ENCODE results near the gene VTI1B. TPM values are rescaled to one million over a fixed set of nuclear protein-coding genes. Genes with fewer than 3 reads are reported as not detected.

VTI1B gene
- total and polyA plus RNA-seq, 2 experiments from 2014 or later: 44.7 to 96.1 TPM

DNA sequence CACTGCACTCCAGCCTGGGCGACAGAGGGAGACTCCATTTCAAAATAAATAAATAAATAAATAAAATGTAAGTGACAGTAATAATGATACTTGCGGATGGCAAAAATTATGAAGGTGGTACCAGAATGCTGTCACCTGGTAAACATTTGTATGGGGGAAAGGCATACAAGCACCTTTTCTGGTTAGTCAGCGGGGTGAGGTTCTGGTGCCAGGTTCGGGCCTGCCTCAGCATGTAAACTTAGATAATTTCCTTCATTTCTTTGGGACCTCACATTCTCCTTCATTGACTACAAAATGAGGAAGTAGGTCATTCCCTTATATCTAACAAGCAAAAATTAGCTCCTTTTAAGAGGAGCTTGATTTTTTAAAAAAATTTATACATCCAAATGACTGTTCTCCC, 10.8 kb downstream of the VTI1B start:
- Histone ChIP-seq H3K79me2 (replicated peaks; ENCODE audit: insufficient read depth) (peaks cover 64% of the 10 kb centered on the region), H3K4me2 (no peak overlapping the region), H3K27me3 (ENCODE audit: insufficient read depth) (no peaks in the 10 kb centered on the region)

More for the DNA sequence above, 10.8 kb downstream of the VTI1B start:
- no peak overlapping the region for H3K27ac ChIP-seq (ENCODE audit: low read depth)
- H4K20me1 ChIP-seq (replicated peaks; ENCODE audit: insufficient read depth): peaks cover 20% of the 10 kb centered on the region; the same call in 1 of the 2 replicates
- peaks cover 5% of the 10 kb centered on the region; the same call in 2 of the 3 replicates for H3K36me3 Mint-ChIP-seq (ENCODE audit: low read depth)
- no peak overlapping the region for H3K4me3 ChIP-seq
- H3K27ac Mint-ChIP-seq: no peak overlapping the region
- ATAC-seq (no peak), DNase-seq (ENCODE audit: low spot score) (no peak)
- H3K36me3 ChIP-seq (ENCODE audit: insufficient read depth): 0 out of 2 replicates have a peak, but pooled peaks cover 8% of the 10 kb centered on the region
- no peak for TF ChIP-seq EZH2phosphoT487 (IDR thresholded peaks at IDR 0.05; ENCODE audit: unreplicated experiment)
- TF ChIP-seq CREB1 (CRISPR knock-in tag; IDR thresholded peaks at IDR 0.05; ENCODE audit: low read depth): no peak
- TF ChIP-seq NANOG (IDR thresholded peaks at IDR 0.05; ENCODE audit: borderline replicate concordance): no peak
- no peak for TF ChIP-seq STAT1 (IDR thresholded peaks at IDR 0.05; ENCODE audit: unreplicated experiment)
- TF ChIP-seq, protein P1, sequence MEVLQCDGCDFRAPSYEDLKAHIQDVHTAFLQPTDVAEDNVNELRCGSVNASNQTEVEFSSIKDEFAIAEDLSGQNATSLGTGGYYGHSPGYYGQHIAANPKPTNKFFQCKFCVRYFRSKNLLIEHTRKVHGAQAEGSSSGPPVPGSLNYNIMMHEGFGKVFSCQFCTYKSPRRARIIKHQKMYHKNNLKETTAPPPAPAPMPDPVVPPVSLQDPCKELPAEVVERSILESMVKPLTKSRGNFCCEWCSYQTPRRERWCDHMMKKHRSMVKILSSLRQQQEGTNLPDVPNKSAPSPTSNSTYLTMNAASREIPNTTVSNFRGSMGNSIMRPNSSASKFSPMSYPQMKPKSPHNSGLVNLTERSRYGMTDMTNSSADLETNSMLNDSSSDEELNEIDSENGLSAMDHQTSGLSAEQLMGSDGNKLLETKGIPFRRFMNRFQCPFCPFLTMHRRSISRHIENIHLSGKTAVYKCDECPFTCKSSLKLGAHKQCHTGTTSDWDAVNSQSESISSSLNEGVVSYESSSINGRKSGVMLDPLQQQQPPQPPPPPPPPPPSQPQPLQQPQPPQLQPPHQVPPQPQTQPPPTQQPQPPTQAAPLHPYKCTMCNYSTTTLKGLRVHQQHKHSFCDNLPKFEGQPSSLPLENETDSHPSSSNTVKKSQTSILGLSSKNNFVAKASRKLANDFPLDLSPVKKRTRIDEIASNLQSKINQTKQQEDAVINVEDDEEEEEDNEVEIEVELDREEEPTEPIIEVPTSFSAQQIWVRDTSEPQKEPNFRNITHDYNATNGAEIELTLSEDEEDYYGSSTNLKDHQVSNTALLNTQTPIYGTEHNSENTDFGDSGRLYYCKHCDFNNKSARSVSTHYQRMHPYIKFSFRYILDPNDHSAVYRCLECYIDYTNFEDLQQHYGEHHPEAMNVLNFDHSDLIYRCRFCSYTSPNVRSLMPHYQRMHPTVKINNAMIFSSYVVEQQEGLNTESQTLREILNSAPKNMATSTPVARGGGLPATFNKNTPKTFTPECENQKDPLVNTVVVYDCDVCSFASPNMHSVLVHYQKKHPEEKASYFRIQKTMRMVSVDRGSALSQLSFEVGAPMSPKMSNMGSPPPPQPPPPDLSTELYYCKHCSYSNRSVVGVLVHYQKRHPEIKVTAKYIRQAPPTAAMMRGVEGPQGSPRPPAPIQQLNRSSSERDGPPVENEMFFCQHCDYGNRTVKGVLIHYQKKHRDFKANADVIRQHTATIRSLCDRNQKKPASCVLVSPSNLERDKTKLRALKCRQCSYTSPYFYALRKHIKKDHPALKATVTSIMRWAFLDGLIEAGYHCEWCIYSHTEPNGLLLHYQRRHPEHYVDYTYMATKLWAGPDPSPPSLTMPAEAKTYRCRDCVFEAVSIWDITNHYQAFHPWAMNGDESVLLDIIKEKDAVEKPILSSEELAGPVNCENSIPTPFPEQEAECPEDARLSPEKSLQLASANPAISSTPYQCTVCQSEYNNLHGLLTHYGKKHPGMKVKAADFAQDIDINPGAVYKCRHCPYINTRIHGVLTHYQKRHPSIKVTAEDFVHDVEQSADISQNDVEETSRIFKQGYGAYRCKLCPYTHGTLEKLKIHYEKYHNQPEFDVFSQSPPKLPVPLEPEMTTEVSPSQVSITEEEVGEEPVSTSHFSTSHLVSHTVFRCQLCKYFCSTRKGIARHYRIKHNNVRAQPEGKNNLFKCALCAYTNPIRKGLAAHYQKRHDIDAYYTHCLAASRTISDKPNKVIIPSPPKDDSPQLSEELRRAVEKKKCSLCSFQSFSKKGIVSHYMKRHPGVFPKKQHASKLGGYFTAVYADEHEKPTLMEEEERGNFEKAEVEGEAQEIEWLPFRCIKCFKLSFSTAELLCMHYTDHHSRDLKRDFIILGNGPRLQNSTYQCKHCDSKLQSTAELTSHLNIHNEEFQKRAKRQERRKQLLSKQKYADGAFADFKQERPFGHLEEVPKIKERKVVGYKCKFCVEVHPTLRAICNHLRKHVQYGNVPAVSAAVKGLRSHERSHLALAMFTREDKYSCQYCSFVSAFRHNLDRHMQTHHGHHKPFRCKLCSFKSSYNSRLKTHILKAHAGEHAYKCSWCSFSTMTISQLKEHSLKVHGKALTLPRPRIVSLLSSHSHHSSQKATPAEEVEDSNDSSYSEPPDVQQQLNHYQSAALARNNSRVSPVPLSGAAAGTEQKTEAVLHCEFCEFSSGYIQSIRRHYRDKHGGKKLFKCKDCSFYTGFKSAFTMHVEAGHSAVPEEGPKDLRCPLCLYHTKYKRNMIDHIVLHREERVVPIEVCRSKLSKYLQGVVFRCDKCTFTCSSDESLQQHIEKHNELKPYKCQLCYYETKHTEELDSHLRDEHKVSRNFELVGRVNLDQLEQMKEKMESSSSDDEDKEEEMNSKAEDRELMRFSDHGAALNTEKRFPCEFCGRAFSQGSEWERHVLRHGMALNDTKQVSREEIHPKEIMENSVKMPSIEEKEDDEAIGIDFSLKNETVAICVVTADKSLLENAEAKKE (CRISPR knock-in tag; IDR thresholded peaks at IDR 0.05): no peak
- TF ChIP-seq JUNB (IDR thresholded peaks at IDR 0.05; ENCODE audit: unreplicated experiment): no peak
- no peak for TF ChIP-seq CTCF (conservative IDR thresholded peaks at IDR 0.05; ENCODE audit: low read depth in 2 of 2)
- TF ChIP-seq, protein P2, sequence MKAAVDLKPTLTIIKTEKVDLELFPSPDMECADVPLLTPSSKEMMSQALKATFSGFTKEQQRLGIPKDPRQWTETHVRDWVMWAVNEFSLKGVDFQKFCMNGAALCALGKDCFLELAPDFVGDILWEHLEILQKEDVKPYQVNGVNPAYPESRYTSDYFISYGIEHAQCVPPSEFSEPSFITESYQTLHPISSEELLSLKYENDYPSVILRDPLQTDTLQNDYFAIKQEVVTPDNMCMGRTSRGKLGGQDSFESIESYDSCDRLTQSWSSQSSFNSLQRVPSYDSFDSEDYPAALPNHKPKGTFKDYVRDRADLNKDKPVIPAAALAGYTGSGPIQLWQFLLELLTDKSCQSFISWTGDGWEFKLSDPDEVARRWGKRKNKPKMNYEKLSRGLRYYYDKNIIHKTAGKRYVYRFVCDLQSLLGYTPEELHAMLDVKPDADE (IDR thresholded peaks at IDR 0.05): no peak
- no peak for TF ChIP-seq POLR2AphosphoS5 (IDR thresholded peaks at IDR 0.05; ENCODE audit: low read depth)
- TF ChIP-seq, protein P3, sequence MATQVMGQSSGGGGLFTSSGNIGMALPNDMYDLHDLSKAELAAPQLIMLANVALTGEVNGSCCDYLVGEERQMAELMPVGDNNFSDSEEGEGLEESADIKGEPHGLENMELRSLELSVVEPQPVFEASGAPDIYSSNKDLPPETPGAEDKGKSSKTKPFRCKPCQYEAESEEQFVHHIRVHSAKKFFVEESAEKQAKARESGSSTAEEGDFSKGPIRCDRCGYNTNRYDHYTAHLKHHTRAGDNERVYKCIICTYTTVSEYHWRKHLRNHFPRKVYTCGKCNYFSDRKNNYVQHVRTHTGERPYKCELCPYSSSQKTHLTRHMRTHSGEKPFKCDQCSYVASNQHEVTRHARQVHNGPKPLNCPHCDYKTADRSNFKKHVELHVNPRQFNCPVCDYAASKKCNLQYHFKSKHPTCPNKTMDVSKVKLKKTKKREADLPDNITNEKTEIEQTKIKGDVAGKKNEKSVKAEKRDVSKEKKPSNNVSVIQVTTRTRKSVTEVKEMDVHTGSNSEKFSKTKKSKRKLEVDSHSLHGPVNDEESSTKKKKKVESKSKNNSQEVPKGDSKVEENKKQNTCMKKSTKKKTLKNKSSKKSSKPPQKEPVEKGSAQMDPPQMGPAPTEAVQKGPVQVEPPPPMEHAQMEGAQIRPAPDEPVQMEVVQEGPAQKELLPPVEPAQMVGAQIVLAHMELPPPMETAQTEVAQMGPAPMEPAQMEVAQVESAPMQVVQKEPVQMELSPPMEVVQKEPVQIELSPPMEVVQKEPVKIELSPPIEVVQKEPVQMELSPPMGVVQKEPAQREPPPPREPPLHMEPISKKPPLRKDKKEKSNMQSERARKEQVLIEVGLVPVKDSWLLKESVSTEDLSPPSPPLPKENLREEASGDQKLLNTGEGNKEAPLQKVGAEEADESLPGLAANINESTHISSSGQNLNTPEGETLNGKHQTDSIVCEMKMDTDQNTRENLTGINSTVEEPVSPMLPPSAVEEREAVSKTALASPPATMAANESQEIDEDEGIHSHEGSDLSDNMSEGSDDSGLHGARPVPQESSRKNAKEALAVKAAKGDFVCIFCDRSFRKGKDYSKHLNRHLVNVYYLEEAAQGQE (IDR thresholded peaks at IDR 0.05; ENCODE audit: unreplicated experiment): no peak
- no peak for TF ChIP-seq EZH2 (IDR thresholded peaks at IDR 0.05; ENCODE audit: low read depth, unreplicated experiment)
- no peak for TF ChIP-seq ZNF331 (CRISPR knock-in tag; IDR thresholded peaks at IDR 0.05; ENCODE audit: low read depth)
- TF ChIP-seq ZNF114 (CRISPR knock-in tag; IDR thresholded peaks at IDR 0.05): no peak
- no peaks in the 10 kb centered on the region for H3K27me3 Mint-ChIP-seq (ENCODE audit: insufficient read depth, low read depth, poor library complexity)
- H3F3A ChIP-seq (replicated peaks; ENCODE audit: low read depth): no peaks in the 10 kb centered on the region
- H3K4me1 ChIP-seq (ENCODE audit: insufficient read depth): peaks cover 1% of the 10 kb centered on the region
- H2AFZ ChIP-seq: no peak overlapping the region
- H3K4me3 Mint-ChIP-seq: no peak overlapping the region
- H3K9me2 ChIP-seq (ENCODE audit: insufficient read depth): no peaks in the 10 kb centered on the region
- H3K4me1 Mint-ChIP-seq: peaks cover 1% of the 10 kb centered on the region; the same call in 2 of the 3 replicates
- no peaks in the 10 kb centered on the region for H3K9me3 Mint-ChIP-seq
